Dedifferentiated amniotic fluid mesenchymal stem cell (primary cell): ENCODE measurements around the gene MAP3K7.
A peak's percentile ranks its signal among the peaks of the same experiment; 100 is the strongest.

ENCODE experiments used
- DNase-seq: peaks from one replicate; pipeline ENCODE4 v3.0.0-alpha.2; 2016; ENCODE audit errors: extremely low spot score

Gene MAP3K7

DNA sequence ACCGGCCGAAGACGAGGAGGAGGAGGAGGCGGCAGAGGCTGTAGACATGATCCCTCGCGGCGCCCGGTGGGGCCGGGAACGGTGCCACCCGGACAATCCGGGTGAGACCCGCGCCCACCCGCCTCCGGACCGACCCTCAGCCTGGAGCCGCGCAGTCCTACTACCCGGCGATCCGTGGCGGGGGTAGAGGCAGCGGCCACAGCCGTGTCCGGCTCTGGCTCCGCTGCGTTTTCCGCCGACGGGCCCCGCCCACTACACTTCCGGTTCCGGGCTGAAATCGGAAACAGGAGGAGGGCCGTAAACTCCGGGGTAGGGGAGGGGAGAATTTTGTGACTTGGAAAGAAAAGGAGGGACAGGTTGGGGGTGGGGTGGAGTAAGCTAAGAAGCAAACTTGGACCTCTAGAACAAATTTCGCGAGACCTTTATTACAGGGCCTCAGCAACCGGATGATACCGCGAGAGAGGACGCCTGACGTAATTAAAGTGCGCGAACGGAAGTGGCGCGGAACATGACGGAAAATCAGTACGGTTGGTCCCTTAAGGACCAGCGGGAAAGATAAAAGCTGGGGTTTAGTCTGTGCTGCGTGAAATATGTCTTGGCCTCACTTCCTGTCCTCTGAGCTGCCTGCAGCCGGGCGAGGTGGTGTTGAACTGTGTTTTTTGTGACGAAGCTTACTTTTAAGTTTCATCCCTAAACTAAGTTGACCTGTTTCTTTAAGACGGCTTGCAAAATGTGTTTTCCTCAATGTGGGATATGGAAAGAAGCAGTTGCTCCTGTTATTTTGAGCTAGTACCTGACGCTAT lies at the start of gene MAP3K7:
TSS of gene MAP3K7 (minus strand) at position 237 of the 803 bp plus-strand sequence. CDS start at position 48, 189 bp downstream.
- DNase-seq = peak; percentile 99

DNA sequence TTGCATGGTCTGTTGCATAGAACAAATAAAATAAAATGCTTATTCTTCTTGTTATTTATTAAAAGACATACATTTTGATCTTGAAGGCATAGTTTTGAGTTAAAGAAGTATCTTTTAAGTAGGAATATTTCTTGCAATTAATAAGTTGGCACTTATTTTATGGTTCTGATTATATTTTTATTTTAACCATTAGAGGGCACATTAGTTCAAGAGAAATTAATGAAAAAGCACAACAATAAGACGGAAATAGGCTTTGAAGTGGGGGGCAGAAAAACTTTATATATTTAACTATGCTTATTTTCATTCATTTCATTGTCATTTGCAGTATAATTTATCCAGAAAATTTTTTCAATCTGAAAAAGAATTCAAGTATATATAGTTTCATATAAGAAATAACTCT lies 44.2 kb upstream of the MAP3K7 start:
- DNase-seq = peak; percentile 11

DNA sequence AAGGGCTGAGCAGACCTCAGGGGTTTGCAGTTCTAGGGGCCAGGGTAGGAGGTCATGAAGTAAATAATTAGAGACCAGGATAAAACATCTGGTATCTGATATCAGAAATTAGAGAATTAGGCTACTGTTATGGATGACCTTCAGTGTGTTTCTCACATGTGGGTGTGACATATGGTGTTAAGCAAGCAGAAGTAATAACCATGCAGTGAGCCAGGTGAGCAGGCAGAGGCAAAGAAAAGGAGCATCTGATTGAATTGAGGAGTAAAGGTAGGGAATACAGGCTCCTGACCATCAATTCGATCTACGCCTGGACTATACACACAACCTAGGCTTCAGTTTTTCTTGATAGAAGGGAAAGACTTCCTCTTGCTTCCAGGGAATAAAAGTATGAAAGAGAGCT lies 34.7 kb upstream of the MAP3K7 start:
- DNase-seq = no peak

DNA sequence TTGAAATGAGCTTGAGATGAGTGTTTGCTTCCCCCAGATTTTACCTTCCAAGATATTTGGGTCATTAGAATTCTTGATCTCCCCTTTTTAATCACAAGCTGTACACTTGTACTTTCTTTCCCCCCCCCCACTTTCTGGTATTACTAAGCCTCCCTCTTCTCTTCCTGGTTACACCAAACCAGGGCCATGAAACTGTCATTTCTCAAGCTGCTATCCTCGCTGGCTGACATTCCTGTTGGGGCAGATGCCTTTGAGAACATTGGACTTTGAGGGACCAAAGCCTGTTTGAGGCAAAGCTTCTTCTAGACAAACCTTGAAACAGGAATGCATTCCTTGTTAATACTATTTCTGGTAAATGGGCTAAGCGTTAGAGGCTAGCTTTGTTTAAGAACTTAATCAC lies 32.3 kb upstream of the MAP3K7 start:
- no peak for DNase-seq

DNA sequence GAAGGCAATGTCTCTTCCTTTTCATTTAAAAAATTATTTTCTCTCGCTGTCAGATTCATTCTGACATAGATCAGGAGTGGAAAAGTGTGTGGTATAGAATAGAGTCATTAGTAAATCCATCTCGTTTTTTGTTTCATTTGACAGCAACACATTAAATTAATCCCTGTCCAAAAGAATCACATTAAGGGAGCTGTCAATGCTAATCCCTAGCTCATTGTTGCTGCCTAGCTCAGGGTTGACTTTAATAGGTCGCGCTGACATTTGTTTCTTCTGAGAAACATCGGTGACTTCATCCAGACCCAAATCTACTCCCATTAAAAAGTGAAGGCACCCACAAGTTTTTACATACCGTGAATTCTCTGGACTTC lies 25.4 kb upstream of the MAP3K7 start:
- no peak for DNase-seq

DNA sequence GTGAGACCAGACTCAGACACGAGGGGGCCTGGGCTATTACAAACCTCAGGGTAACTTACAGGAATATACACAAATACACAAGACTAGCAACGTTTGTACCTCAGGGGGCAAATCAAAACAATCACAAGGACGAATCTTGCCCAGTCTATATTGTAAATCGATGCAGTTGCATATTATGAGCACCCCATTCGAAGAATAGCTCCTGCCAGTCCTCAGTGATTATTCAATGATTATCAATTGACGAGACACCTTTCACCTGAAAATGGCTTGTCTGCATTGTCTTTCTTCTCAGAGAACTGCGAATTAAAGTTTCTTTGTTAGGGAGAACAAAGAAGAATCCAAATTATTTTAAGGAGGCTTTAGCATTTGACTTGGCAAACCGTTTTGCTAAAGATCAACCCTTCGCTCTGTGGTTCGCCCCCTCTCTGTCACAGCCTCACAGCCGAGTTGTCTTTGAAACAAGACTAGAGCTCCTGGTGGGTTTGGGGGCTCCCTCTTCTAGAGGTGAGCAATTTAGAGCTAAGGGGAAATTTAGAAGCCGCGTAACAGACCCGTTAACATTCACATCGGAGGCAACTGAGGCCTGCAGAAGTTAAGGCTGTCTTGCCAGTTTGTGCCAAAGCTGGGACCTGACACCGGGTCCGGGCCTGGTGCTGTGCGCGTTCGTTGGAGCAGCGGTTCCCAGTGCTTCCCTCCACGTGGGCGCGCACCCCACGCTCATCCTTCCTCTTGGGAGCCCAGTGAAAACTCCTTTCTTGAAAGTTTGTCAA lies 24.9 kb upstream of the MAP3K7 start:
- no peak for DNase-seq

DNA sequence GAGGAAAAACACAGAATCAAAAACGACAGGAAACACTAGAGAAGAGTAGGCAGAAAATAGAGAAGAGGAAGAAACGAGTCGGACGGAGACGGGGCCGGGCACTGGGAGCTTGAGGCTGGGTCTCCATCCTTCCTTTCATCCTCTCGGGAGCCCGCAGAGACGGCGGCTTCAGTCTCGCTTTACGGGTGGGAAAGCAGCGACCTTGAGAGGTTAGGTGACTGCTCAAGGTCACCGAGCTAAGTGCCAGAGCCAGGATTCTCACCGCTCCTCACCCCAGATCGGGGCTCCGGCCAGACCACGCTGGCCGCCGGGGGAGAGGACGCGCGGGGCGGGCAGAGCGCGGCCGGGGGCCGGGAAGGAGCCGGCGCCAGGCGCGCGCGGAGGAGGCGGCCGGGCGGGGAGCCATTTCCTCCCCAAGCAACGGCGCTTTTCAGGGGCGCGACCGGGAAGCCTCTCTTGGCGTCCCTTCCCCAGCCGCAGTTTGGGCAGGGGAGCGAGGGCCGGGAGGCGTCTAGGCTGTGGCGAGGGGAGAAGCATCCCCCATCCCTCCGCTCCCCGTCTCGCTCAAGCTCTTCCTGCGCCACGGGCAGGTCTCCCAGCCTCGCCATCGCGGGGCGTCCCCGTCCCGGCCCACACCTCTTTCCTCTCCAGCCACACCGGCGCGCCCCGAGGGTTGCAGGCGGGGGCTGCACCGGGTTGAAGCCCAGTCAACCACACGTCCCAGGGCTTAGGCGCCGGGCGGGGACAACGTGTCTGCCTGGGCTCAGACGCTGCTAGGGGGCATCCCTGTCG lies 24.1 kb upstream of the MAP3K7 start:
- no peak for DNase-seq

DNA sequence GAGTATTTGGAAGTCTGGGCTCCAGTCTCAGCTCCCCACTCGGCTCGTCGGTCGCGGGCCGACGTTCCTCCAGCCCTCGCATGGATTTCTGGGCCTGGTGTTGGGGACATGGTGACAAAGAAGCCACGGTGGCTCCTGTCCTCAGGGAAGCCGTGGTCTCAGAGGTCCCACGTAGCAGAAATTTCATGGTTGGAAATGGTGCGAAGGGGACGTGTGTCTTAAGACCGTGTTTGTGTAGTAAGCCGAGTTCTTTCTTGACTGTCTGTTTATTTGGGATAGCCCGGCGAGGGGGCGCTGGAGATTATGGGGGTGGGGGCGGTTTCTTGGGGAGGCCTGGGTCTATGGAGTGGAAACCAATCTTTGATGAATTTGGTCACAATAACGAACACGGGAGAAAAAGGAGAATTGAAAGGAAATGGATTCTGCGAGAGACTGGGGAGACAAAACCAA lies 23.5 kb upstream of the MAP3K7 start:
- DNase-seq = no peak

DNA sequence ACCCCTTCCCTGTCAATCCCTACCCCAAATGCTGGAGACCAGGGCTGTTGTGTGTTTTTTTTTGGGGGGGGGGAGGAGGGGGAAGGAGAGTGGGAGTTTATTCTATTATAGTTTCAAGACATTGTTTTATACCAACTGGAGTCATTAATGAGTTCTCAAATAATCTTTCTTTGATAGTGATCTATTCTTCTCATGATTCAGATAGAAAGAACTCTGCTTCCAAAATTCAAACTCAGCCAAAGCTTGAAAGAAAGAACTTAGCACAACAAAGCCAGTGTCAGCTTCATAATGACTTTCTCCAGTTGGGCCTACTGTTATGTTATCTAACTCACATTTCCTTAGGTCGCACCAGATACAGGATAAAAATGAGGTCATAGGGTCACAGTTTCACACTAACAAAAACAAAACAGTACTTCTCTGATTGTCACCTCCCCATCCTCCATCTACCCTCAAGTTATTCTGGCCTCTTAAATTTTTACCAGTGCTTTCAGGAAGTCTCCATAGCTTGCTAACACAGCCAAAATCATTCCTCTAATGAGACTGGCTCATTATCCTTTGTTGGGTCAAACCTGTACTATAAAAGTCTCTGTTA lies 19.0 kb upstream of the MAP3K7 start:
- no peak for DNase-seq

DNA sequence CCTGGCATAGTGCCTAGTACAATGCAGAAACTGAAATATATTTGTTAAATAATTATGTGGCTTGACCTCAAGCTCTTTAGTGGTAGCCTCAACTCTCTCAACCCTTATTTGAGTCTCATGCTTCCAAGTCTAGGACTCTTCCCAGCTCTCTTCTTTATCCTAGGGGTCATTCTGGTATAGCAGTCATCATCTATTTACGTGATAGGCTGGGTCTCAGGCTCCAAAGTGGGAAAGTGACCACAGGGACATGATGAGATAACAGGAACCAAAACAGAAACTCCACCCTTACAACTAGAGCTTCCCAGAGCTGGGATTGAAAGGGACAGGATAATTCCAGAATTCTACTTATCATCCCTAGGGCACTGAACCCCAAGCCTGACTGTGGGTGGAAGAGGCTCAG lies 17.7 kb upstream of the MAP3K7 start:
- DNase-seq = no peak

DNA sequence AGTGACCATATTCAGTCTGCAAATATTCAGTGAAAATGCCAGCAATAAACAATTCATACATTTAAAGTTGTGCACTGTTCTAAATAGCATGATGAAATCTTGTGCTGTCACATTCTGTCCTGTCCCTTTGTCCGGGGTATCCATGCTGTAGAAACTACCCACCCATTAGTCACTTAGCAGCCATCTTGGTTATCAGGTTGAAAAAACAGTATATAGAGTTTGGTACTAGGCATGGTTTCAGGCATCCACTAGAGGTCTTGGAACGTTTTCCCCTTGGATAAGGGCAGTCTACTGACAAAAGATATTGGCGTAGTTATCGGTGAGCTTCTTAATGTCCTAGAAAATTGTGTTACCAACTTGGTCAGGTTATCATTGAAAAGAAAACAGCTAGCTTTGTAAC lies 12.3 kb upstream of the MAP3K7 start:
- no peak for DNase-seq

DNA sequence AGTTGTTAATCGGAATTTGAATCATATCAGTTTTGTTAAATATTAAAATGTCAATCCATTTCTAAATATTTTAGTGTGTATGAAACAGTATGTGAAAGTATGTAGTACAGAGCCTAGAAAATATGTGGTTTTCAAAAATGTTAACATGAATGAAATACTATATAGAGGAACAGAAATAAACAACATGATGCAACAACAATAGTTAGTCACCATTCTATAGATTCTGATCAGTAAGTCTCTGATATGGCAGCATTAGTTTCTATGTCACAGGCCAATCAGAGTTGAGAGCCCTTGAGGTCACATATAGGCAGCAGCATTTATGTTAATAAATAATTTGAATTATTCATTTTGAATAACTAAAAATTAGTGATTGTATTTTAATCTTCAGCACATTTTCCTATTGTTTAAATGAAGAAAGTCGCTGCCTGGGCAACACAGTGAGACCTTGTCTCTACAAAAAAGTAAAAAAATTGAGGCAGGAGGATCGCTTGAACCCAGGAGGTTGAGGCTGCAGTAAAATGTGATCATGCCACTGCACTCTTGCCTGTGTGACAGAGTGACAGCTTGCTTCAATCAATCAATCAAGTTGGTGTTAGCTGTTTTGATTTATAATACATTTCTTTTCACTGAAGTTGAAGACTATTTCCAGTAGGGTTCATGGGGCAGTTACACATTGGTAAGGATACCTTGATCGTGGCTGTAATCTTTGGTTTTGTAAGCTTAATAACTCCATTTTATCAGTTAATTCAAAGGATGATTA lies 11.5 kb upstream of the MAP3K7 start:
- DNase-seq = no peak

DNA sequence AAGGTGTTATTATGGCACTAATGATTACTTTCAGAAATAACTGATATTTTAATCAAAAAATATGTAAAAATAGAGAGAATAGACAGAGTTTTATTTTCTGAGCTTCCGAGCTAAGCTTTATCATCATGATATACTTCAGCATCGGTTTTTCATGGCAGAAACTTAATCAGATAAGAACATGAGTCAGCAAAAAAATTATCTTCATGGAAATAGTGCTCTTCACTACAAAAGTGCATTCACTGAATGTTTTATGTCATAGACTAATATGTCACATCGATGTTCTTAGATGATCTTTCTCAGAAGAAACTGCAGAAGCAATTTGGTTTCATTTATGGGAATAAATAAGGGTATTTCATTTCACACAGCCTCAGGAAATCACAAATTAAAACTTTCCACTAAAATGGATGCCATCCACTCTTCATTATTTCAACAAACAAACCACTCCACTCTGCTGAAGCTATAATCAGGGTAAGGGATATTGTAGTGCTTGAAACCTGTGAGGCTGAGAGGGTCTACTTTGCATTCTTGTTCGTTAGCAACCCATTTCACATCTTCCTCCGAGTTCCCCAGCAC lies 10.2 kb upstream of the MAP3K7 start:
- no peak for DNase-seq

DNA sequence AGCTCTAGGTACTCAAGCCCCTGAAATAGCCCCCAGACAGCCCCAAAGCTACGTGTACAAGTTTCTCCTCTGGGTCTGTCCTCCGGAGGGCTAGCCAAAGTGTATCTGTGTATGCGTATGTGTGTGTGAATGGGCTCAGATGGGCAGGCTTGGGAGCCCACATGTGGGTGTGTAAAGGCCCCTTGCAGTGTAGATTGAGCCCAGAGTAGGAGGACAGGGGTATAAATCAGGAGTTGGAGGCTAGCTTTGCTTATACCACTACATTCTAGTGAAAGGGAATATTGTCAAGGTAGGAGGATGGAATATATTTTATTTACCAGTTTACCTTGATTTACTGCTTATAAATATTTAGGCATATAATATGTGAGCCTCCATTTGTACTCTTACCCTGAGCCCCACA lies 9.0 kb upstream of the MAP3K7 start:
- DNase-seq = no peak

DNA sequence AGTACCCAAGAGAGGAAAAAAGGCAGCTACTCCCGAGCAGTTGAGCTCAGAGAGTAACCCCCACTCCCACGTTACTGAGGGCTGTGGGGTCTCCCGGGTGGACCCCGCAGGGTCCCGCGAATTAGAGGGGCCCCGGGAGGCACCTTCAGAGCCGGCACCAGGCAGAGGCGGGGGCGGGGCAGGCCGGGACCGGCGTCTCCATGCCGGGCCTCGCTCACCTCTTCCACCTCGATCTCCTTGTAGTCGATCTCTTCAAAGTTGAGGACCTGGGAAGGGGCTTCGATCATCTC lies 381 bp downstream of the MAP3K7 start:
- DNase-seq = no peak

DNA sequence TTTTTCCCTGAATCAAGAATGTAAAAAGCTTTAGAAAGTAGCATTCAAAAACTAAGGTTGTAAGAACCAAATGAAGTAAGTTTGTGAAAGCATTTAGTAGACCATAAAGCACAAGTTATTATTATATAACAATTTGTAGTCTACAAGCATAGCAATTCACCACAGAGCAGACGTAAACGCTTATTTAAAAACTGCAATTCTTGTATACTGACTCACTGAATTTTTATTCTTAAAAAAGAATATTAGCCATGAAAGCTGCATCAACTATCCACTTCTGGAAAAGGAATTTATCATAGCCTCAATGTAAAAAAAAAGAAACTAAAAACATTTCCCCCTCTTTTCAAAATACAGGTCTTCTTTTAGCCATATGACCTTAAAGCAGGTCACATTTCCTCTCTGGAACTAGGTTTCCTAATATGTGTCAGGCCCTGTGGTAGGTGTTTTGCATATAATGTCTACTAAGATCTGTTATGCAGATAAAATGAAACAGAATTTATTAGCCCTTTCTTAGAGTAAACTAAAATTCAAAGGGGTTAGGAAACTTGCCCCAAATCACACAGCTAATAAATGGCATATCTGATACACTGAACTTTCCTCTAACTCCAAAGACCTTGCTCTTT lies 2.1 kb downstream of the MAP3K7 start:
- peak; percentile 57 for DNase-seq

DNA sequence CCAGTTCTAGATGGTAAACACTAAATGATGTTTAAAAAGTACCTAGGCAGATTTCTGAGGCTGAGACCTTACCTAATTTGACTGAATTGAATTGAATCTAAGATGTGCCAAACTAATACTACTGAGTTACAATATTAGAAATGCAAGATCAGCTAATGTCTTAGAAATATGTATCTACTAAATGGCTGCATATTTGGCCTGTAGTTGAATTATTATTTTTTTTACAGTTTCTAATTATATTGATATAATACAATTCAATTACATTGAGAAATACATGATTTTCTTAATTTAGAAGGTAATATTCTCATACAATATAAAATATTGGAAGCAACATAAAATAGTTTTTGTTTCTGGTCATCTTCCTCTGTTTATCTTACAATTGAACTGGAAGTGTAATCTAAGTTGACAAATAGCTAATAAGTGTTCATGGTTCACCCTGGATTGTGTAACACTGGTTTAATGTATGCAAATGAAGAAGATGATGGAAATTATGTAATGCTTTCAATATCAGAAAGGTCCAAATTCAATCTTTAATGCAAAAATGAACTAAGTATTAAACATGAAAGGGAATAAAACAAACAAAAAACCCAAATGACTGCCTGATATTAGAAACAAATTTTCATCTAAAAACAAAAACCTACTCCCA lies 2.9 kb downstream of the MAP3K7 start:
- no peak for DNase-seq

DNA sequence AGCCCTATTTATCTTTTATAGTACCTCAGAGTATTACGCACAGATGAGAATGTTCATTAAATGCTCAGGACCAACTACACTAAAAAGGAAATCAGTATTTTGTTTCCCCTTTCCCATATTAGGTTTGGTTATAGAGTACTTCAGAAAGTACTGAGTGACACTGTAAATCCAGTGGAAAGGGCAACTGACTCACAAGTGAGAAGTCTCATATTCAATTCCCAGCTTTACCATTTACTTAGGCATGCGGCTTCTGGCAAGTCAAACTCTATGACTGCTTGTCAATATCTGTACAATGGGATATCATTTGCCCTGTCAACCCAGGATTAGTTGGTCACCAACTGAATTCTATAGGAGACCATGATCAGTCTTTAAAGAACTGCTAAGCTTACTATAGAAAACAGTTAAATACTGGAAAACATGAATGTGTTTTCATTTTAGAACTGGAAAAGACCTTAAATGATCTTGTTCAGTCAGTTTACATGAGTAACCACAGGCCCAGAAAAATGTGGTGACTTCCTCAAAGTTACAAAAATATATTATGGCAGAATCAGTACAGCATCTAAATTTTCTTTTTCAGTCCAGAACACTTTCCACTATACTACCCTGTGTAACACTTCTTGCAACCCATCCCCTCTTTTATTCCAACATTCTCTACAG lies 3.6 kb downstream of the MAP3K7 start:
- DNase-seq = no peak

DNA sequence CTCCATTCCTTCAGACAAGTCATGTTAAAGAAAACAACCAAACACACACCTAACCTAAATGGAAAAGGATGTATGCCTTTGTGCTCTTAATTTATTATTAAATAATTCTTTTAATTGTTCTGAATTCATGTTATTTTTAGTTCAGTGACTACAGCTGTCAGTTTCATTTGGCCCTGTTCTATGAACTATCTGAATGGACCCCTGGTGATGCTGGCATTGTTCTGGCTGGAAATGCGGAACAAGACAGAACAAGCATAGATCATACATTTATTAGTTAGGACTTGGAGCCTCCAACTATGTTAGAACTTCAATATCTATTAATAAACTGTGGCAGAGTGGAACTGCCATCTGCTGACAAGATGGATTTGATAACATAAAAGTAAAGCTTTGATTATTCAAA lies 5.7 kb downstream of the MAP3K7 start:
- no peak for DNase-seq
